ENCODE measurements around the gene ROCK2. TPM values are rescaled to one million over a fixed set of nuclear protein-coding genes. Genes with fewer than 3 reads are reported as not detected.

Gene ROCK2
- total RNA-seq, 1 donor from 2014 or later: 61.4 TPM

GRCh38 chr2:11145350-11145749, 199.1 kb downstream of the ROCK2 start:
- no peak for TF ChIP-seq CTCF (IDR thresholded peaks at IDR 0.05)
- peaks cover 5% of the 10 kb centered on the region for H3K4me1 Mint-ChIP-seq (ENCODE audit: low read depth)
- H3K36me3 Mint-ChIP-seq (ENCODE audit: low read depth): peaks cover 2% of the 10 kb centered on the region
- H3K27me3 Mint-ChIP-seq (ENCODE audit: low read depth): peaks cover 19% of the 10 kb centered on the region
- H3K9me3 Mint-ChIP-seq (ENCODE audit: low read depth): peaks cover 3% of the 10 kb centered on the region
- H3K4me3 Mint-ChIP-seq (ENCODE audit: unreplicated experiment): no peak overlapping the region
- DNase-seq (ENCODE audit: low spot score): no peak
- H3K27ac Mint-ChIP-seq (ENCODE audit: unreplicated experiment): no peak overlapping the region

- Mint-ChIP-seq H3K4me1 (ENCODE audit: low read depth) (peaks cover 6% of the 10 kb centered on the region), H3K36me3 (ENCODE audit: low read depth) (peaks cover 2% of the 10 kb centered on the region), H3K9me3 (ENCODE audit: low read depth) (peaks cover 3% of the 10 kb centered on the region), H3K27me3 (ENCODE audit: low read depth) (peaks cover 19% of the 10 kb centered on the region), H3K4me3 (ENCODE audit: unreplicated experiment) (no peak overlapping the region), H3K27ac (ENCODE audit: unreplicated experiment) (no peak overlapping the region)
- no peak for DNase-seq (ENCODE audit: low spot score)
- TF ChIP-seq CTCF (IDR thresholded peaks at IDR 0.05): no peak
Measured at GRCh38 chr2:11144738-11145079, 199.7 kb downstream of the ROCK2 start.

GRCh38 chr2:11144077-11144737, 200.2 kb downstream of the ROCK2 start:
- Mint-ChIP-seq H3K36me3 (ENCODE audit: low read depth) (peaks cover 2% of the 10 kb centered on the region), H3K4me3 (ENCODE audit: unreplicated experiment) (no peak overlapping the region), H3K27me3 (ENCODE audit: low read depth) (peaks cover 19% of the 10 kb centered on the region), H3K4me1 (ENCODE audit: low read depth) (peaks cover 6% of the 10 kb centered on the region), H3K9me3 (ENCODE audit: low read depth) (peaks cover 3% of the 10 kb centered on the region), H3K27ac (ENCODE audit: unreplicated experiment) (no peak overlapping the region)
- no peak for DNase-seq (ENCODE audit: low spot score)
- TF ChIP-seq CTCF (IDR thresholded peaks at IDR 0.05): no peak

- Mint-ChIP-seq H3K36me3 (ENCODE audit: low read depth) (peaks cover 2% of the 10 kb centered on the region), H3K9me3 (ENCODE audit: low read depth) (peaks cover 3% of the 10 kb centered on the region), H3K27ac (ENCODE audit: unreplicated experiment) (no peak overlapping the region), H3K4me1 (ENCODE audit: low read depth) (peaks cover 6% of the 10 kb centered on the region), H3K4me3 (ENCODE audit: unreplicated experiment) (no peak overlapping the region), H3K27me3 (ENCODE audit: low read depth) (peaks cover 19% of the 10 kb centered on the region)
- DNase-seq (ENCODE audit: low spot score): no peak
- TF ChIP-seq CTCF (IDR thresholded peaks at IDR 0.05): no peak
Measured at GRCh38 chr2:11142987-11143386, 201.4 kb downstream of the ROCK2 start.

- Mint-ChIP-seq H3K4me3 (ENCODE audit: unreplicated experiment) (no peak overlapping the region), H3K27me3 (ENCODE audit: low read depth) (peaks cover 19% of the 10 kb centered on the region), H3K9me3 (ENCODE audit: low read depth) (peaks cover 3% of the 10 kb centered on the region), H3K36me3 (ENCODE audit: low read depth) (peaks cover 2% of the 10 kb centered on the region), H3K4me1 (ENCODE audit: low read depth) (peaks cover 6% of the 10 kb centered on the region), H3K27ac (ENCODE audit: unreplicated experiment) (no peak overlapping the region)
- no peak for DNase-seq (ENCODE audit: low spot score)
- TF ChIP-seq CTCF (IDR thresholded peaks at IDR 0.05): no peak
Measured at GRCh38 chr2:11142330-11142729, 202.1 kb downstream of the ROCK2 start.

Data from chondrocyte (in vitro differentiated cells).